Raji (cell line): ENCODE measurements around the gene KAT6B.

Experiments used
- POLR2A ChIP-seq: IDR thresholded peaks from 2 replicates; pipeline ENCODE4 v1.6.1; 2011; ENCODE audit warnings: low read depth, low read length, control low read depth; ENCODE audit not compliant: insufficient read depth

KAT6B gene

DNA sequence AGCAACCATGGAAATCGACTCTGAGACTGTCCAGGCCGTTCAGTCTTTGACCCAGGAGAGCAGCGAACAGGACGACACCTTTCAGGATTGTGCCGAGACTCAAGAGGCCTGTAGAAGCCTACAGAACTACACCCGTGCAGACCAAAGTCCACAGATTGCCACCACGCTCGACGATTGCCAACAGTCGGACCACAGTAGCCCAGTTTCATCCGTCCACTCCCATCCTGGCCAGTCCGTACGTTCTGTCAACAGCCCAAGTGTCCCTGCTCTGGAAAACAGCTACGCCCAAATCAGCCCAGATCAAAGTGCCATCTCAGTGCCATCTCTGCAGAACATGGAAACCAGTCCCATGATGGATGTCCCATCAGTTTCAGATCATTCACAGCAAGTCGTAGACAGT is 203.0 kb downstream of the KAT6B start:
- TF ChIP-seq POLR2A: no peak

DNA sequence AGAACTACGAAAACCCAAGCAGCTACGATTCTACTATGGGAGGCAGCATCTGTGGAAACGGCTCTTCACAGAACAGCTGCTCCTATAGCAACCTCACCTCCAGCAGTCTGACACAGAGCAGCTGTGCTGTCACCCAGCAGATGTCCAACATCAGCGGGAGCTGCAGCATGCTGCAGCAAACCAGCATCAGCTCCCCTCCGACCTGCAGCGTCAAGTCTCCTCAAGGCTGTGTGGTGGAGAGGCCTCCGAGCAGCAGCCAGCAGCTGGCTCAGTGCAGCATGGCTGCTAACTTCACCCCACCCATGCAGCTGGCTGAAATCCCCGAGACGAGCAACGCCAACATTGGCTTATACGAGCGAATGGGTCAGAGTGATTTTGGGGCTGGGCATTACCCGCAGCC is 203.5 kb downstream of the KAT6B start:
- no peak for TF ChIP-seq POLR2A

DNA sequence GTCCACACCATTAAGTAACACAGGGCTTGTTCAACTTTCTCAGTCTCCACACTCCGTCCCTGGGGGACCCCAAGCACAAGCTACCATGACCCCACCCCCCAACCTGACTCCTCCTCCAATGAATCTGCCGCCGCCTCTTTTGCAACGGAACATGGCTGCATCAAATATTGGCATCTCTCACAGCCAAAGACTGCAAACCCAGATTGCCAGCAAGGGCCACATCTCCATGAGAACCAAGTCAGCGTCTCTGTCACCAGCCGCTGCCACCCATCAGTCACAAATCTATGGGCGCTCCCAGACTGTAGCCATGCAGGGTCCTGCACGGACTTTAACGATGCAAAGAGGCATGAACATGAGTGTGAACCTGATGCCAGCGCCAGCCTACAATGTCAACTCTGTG is 204.0 kb downstream of the KAT6B start:
- TF ChIP-seq POLR2A: no peak

DNA sequence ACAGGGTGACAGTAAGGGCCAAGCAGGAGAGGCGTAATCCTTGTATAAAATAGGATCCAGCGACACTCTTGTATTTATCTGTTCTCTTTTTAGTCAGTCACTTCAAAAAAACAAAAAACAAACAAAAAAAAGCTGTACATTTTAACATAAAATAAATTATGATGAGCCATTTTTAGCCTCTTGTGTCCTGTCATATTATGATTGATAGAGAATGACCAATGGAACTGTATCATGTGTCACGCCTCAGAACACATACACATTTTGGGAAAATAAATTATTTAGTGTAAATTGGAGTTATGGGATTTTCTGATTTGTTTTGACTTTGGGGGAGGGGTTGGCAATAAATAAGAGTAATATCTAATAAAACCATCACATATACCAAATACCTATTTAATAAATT is 205.7 kb downstream of the KAT6B start:
- TF ChIP-seq POLR2A: no peak

DNA sequence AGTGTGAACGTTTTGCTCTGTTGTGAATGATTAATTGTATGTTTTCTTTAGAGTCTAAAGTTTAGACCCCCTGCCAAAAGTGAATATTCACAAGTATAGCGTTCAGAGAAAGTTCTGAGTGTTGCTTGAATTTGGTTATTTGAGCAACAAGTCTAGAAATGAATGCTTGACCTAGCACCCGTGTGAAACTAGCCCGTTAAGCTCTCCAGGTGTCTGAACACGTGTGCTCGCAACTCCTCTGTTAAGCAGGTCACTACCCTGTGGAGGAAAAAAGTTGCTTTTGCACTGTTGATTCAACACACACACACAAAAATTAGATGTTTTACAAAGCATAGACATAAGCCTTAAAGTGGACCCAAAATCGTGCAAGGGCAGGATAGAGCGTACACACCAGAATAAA is 206.4 kb downstream of the KAT6B start:
- no peak for TF ChIP-seq POLR2A

DNA sequence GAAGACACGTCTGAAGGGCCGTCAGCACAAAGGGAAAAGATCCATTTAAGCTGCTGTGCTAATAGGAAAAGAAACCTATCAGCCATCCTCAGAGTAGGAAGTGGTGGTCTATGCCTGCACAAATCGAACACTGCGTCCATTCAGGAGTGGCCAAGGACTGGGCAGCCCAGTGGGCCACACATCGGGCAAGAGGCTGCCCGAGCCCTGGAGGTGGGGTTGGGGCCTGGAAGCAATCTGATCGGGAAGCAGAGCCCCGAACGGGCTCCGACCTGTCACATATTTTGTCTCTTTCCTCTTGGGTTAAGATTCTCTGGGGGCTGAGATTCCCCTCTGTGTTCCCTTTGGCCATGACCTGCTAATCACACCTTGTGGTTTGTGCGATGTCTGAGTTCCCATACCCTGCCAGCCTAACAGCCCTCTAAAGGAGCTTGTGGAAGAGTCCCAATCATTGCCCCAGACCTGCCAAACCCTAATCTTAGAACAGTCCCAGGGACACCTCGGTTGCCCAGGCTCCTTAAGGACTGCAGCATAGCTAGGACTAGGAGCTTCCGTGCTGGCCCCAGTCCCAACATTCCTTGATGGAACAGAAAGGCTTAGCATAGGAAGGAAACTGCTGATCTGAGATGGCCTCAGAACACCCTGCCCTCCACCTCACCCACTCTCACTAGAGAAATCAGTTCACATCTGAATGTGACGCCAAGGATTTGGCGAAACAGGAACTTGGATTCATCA is 207.2 kb downstream of the KAT6B start:
- TF ChIP-seq POLR2A: no peak

DNA sequence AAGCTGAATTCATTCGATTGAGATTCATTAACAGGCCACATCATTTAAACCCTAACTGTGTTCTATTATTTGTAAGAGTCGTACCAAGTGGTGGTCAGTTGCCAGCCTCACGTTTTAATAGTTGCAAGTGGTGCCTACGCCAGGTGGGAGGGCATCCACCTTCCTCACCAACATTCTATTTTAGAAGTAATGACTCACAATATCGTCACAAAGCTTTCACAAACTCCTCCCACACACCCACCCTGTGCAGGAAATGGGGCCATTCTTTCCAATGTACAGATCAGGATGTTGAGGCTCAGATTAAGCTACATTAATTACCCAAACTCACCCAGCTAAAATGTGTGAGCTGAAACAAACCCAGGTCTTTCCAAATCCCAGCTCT is 207.7 kb downstream of the KAT6B start:
- TF ChIP-seq POLR2A: no peak

DNA sequence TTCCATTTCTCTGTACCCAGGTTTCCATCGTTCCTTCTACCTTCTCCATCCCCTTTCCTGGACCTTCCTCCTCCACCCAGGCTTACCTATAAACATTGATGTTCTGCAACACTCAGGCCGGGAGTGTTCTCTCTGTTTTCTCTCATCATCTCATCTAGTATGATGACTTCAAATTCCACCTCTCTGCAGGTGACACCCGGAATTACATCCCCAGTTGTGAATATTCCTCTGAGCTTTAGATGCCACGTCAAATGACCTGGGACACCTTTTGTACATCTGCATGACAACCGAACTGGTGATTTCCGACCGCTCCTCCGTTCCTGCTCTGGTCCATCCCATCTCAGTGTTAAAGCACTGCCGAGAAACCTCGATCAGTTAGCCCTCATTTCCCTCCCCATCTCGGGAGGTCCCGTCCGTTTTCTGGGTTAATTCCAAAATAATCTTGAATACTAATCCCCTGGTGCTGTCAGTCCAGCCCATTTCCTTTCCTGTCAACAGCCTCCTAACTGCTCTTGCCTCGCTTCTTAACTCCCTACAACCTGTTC is 208.4 kb downstream of the KAT6B start:
- TF ChIP-seq POLR2A: no peak

DNA sequence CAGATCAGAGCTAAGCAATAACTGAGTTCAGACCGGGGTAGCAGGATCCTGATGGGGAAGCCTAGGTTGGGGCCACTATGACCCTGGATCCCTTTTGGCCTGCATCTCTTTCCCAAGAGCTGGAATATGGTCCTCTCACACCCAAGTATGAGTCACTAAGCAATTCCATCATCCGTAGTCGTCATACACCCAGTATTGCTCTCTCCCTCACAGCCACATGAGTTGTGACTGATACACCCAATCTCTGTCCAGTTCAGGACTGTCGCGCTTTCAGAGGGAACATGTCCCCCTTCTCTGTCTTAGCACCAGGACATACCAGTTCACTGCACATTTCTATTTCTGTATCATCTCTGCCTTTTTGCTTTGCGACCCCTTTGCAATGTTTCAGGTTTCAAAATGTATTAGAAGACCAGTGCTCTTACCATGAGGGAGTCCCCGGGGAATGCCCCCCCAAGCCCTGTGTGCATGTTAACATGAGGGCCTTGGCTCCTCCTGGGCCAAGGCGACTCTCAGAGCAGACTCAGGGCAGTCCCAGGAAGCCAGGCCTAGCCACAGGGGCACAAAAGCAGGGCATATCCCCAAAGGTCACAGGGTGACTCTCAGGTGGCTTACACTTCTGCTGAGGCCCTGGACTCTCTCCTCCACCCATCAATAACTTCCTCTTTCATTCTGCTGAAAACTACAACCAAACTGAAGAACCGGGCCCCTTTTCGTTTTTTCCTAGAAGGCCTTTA is 209.7 kb downstream of the KAT6B start:
- no peak for TF ChIP-seq POLR2A

DNA sequence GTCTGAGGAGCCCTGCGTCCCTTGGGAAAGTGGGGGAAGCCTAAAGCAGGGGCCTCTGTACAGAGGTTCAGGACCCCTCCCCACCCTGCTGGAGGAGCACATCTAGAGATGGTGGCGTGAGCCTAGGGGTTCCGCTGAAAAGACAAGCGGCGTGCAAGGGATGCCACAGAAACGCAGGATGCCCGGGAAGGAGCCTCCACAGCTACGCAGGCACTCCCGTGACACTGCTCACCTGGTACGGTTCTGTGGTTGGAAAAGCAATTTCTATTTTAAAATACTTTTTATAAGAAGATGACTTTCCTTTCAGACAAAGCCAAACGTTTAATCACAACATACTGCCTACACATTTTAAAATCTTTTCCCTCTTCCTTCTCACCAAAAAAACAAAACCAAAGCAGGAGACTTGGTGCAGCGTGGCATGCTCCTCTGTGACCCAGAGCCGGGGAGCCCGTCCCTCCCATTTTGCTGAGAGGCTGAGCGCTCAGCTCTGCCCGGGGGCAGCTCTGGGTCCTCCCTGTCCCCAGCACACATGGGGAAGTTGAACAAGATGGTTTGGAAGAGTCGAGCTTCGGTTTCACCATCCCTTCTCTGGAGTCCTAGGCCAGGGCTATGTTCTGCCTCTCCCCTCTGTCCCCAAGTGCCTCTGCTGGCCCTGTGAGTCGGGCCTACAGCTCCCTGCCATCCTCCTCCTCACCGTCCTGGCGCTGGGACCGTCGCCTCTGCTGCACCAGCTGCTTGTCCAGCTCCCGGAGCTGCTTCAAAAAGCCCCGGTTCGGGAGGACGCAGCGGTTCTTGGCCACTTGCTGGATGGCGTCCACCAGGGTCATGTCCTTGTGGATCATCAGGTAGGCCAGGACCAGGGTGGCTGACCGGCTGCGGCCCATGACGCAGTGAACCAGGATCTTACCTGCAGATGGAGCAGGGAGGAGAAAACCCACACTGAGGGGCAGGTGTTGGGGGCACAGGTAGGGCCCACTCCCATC is 211.1 kb downstream of the KAT6B start:
- TF ChIP-seq POLR2A: no peak

DNA sequence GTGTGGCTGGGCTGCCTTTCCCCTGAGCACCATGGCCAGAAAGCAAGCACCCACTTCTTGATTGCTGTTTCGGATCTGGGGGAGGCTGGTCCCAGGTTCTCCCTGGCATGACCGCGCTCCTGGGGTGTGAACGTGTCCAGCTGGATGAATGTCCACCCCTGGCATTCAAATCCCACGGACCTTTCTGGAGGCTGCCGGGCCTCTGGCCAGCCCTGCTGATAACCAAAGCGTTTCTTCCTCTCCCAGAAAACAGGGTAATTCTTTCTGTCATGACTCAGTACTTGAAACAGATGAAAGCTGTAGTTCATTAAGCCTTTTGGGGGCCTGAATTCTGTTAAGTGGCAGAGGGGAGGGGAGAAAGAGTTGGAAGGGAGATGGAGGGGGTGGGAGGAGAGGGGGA is 211.9 kb downstream of the KAT6B start:
- TF ChIP-seq POLR2A: no peak

DNA sequence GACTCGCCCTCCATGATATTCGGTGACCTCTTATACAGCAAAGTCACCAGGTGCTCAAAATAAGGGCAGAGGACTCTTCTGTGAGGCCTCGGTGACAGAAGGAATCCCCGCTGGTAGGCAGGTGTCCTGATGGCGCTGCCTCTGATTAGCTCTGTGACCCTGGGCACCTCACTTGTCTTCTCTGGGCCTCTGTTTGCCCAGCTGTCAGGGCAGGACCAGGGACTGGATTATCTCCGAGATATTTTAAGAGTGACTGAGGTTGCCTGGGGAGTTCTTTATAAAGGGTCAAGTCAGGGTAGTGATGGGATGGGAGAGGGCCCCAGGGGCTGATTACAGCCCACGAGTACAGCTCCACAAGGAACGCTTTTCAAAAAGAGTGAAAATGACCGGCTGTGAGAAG is 214.2 kb downstream of the KAT6B start:
- no peak for TF ChIP-seq POLR2A

DNA sequence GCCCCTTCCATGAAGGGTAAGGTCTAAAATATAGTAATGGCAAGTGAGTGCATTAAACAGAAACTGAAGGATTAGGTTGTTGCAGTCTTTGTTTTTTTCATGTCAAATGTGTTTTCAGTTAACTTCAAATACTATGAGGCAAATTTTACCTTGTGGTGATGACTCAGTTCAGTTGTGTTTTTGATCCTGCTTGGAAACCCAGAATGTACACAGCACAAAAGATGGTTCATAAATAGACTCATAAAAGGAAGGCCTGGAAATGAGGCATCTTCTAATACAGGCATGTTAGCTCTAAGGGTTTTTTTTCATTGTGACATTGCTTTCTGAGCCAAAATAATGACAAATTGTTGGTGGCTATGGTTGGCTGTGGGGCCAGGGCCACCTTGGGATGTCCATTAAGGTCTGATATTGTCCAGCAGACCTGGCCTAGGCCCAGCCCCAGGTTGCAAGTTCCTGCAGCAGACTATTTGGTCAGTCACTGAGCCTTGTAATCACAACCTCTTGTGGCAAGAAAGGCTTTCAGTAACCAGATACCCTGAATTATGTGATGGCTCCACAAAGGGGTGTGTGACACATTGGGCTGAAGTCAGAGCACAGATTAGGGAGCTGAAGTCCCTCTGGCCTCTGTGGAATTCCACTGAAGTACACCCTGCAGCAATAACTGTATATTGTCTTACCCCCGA is 216.0 kb downstream of the KAT6B start:
- no peak for TF ChIP-seq POLR2A

DNA sequence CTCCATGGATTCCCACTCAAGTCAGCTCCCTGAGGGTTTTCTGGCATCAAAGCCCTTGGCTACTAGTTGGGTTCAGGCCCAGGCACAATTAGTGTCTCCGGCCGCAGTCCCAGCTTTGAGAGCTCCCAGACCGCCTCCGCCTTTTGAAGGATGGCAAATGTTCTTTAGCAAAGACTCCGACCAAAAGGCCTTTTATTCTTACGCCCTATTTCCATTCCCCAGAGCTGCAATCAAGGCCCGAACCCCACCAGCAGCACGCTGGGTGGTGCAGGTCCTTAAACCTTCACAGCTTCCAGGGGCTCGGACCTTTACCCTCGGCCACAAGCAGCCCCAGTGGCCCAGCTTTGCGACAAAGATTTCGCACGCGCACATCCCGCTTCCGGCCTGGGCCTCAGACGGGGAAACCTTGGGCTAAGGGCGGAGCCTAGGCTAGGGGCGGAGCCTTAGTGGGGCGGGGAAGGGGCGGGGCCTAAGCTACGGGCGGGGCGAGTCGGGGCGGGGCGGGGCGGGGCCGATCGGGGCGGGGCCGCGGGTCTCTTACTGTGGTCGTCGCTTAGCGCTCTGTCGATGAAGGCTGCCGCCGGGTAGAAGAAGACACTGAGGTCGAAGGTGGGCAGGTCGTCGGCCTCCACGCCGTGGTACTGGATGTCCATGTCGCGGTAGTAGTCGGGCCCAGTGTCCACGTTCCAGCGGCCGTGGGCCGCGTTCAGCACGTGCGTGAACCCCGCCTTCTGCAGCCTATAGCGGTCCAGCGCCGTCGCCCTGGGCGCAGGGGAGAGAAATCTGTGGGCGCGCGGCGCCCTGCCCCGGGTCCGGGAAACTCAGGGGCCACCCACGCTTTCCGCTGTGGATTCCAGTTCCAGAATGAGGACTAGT is 217.1 kb downstream of the KAT6B start:
- TF ChIP-seq POLR2A: no peak

DNA sequence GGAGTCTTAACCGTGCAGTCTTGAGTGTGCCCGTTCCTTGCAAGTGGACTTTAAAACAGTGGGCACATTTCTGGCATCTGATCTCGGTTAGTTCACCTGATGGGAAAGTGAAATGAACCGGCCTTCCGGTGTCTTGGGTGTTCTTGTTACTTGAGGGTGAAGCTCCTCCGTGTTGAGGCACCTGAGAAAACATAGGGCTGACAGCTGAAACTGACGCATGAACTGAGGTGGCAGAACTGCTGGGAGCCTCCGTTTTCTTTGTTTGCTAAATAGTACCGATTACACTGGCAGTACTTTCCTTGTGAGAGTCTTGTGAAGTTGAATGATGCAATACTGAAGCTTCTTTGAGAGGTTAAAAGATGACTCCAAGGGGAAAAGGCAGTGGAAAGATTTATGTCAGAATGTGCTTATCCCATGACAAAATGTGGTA is 222.3 kb downstream of the KAT6B start:
- TF ChIP-seq POLR2A: no peak
